Sigmoid colon (tissue), 7 donors: ENCODE data around the gene BOD1. TPM values are rescaled to one million over a fixed set of nuclear protein-coding genes. Genes with fewer than 3 reads are reported as not detected.

Experiments used
- DNase-seq: peaks from one replicate; pipeline ENCODE4 v3.0.0-alpha.2; 2019
- H3K27ac ChIP-seq, 4 donors: fragments of 200-600 bp; sonication (generic); one replicate each; pipeline ENCODE4 v1.5.1; 2016 to 2019; ENCODE audit warnings: mild to moderate bottlenecking in 1 of 4
- H3K27me3 ChIP-seq, 3 donors: fragments of 200-600 bp; sonication (generic); one replicate each; pipeline ENCODE4 v1.5.1; 2019; ENCODE audit warnings: mild to moderate bottlenecking in 1 of 3
- H3K36me3 ChIP-seq, 4 donors: fragments of 200-600 bp; sonication (generic); one replicate each; pipeline ENCODE4 v1.5.1; 2016 to 2019
- H3K4me1 ChIP-seq, 4 donors: fragments of 200-600 bp; sonication (generic); one replicate each; pipeline ENCODE4 v1.5.1; 2017 to 2019
- H3K4me3 ChIP-seq, 4 donors: fragments of 200-600 bp; sonication (generic); one replicate each; pipeline ENCODE4 v1.5.1; 2017 to 2019; ENCODE audit warnings: mild to moderate bottlenecking in 2 of 4, moderate library complexity in 1 of 4
- H3K9me3 ChIP-seq, 4 donors: fragments of 200-600 bp in 3 of 4; sonication (generic) in 3 of 4; one replicate each; pipeline versions ENCODE4 v1.5.1 to v1.6.1; 2013 to 2019
- EP300 ChIP-seq, 4 donors: sonication (generic); formaldehyde crosslinking; IDR thresholded peaks; one replicate each; pipeline ENCODE4 v1.6.1; 2017; ENCODE audit warnings: antibody characterized with exemption in 4 of 4
- POLR2A ChIP-seq, 2 donors: fragments of 450-650 bp; IDR thresholded peaks; one replicate each; pipeline ENCODE4 v1.6.1; 2016; ENCODE audit warnings: antibody characterized with exemption in 2 of 2, mild to moderate bottlenecking in 2 of 2, moderate library complexity in 2 of 2
- POLR2AphosphoS5 ChIP-seq, 4 donors: sonication (generic); formaldehyde crosslinking; IDR thresholded peaks; one replicate each; pipeline ENCODE4 v1.6.1; 2017; ENCODE audit warnings: antibody characterized with exemption in 4 of 4
- WGBS, 2 donors: extraction: QIAGEN DNeasy Blood & Tissue Kit; methylation state at CpG; one replicate each; pipeline ENCODE4 v1.1.7; 2013; 5-methylcytosine and 5-hydroxymethylcytosine counted together
- intact Hi-C: fragments of 100-400 bp; cut with DNase I; formaldehyde crosslinking; loops from one replicate; pipeline ENCODE4 v1.15.1; 2023
- polyA plus RNA-seq, 3 donors: library from polyadenylated mRNA; stranded (reverse); fragments of 200-250 nt; gene quantifications; one replicate each; pipeline ENCODE4 v1.2.3, GENCODE V29; 2013
- total RNA-seq, 4 donors: library from RNA; depleted of rRNA; stranded (reverse); fragments of >200 nt; gene quantifications; one replicate each; pipeline ENCODE4 v1.1.0, GENCODE V29; 2016
- TF ChIP-seq, protein P1 (sequence below), 4 experiments: fragments of 450-650 bp in 3 of 4; fragments of 200-600 bp in 1 of 4; IDR thresholded peaks; one replicate each; pipeline ENCODE4 v1.5.1; 2016 to 2019; ENCODE audit warnings: antibody characterized with exemption in 4 of 4, mild to moderate bottlenecking in 3 of 4, moderate library complexity in 2 of 4
- donor health status: healthy with polysubstance abuse.
- donor health status: Bipolar disorder and iron deficiency.
- donor health status: healthy.

The BOD1 gene
- total and polyA plus RNA-seq, 7 donors: 17.6 to 71.3 (median 39.3) TPM

GRCh38 chr5:173622183-173623047 is 6.0 kb upstream of the BOD1 start:
- H3K36me3 ChIP-seq: no peaks in the 10 kb centered on the region
- H3K4me3 ChIP-seq: no peak overlapping the region
- TF ChIP-seq, protein P1, sequence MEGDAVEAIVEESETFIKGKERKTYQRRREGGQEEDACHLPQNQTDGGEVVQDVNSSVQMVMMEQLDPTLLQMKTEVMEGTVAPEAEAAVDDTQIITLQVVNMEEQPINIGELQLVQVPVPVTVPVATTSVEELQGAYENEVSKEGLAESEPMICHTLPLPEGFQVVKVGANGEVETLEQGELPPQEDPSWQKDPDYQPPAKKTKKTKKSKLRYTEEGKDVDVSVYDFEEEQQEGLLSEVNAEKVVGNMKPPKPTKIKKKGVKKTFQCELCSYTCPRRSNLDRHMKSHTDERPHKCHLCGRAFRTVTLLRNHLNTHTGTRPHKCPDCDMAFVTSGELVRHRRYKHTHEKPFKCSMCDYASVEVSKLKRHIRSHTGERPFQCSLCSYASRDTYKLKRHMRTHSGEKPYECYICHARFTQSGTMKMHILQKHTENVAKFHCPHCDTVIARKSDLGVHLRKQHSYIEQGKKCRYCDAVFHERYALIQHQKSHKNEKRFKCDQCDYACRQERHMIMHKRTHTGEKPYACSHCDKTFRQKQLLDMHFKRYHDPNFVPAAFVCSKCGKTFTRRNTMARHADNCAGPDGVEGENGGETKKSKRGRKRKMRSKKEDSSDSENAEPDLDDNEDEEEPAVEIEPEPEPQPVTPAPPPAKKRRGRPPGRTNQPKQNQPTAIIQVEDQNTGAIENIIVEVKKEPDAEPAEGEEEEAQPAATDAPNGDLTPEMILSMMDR (IDR thresholded peaks at IDR 0.05): no peak
- TF ChIP-seq POLR2AphosphoS5 (IDR thresholded peaks at IDR 0.05): no peak
- no peak for TF ChIP-seq EP300 (IDR thresholded peaks at IDR 0.05)
- TF ChIP-seq POLR2A (IDR thresholded peaks at IDR 0.05): no peak
- intact Hi-C loops: no loop called here
- 75 to 89% methylated on average over 19 of the region's 19 CpGs for WGBS, 2 donors
- no peak overlapping the region for H3K27ac ChIP-seq
- no peak for DNase-seq
- no peaks in the 10 kb centered on the region for H3K27me3 ChIP-seq
- H3K4me1 ChIP-seq: no peaks in the 10 kb centered on the region
- no peaks in the 10 kb centered on the region for H3K9me3 ChIP-seq

DNA sequence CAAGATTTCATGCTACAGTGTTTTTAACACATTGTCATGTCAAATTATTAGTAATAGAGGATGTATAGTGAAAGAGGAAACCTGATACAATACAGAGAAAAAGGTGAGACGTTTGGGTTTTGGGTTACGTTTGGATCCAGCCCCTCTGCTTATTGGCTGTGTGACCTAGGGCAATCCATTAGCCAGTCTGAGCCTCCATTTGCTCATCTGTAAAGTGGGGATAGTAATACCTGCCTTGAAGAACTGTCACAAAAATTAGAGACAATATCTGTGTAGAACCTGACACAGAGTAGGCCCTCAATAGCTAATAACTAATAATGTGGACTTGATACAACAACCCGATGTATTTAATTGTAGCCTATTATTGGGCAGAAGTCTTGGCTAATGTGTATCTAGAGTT is 4.3 kb upstream of the BOD1 start:
- H3K27ac ChIP-seq: no peak overlapping the region
- intact Hi-C loops: no loop called here

GRCh38 chr5:173618927-173619519 is 2.6 kb upstream of the BOD1 start:
- H3K27ac ChIP-seq: no peak overlapping the region
- WGBS, 2 donors: 12 to 19% methylated on average over 7 of the region's 7 CpGs

More for the DNA sequence above, 4.3 kb upstream of the BOD1 start:
- DNase-seq: no peak
- peaks cover 0 to 5% (median 4%) of the 10 kb centered on the region in 4 donors for H3K4me1 ChIP-seq
- no peaks in the 10 kb centered on the region for H3K36me3 ChIP-seq
- no peaks in the 10 kb centered on the region for H3K27me3 ChIP-seq
- WGBS, 2 donors: 74% methylated on average over 3 of the region's 3 CpGs
- TF ChIP-seq, protein P1 (IDR thresholded peaks at IDR 0.05): no peak
- no peak for TF ChIP-seq POLR2A (IDR thresholded peaks at IDR 0.05)
- no peak for TF ChIP-seq EP300 (IDR thresholded peaks at IDR 0.05)
- no peak for TF ChIP-seq POLR2AphosphoS5 (IDR thresholded peaks at IDR 0.05)
- no peak overlapping the region for H3K4me3 ChIP-seq
- no peaks in the 10 kb centered on the region for H3K9me3 ChIP-seq

DNA sequence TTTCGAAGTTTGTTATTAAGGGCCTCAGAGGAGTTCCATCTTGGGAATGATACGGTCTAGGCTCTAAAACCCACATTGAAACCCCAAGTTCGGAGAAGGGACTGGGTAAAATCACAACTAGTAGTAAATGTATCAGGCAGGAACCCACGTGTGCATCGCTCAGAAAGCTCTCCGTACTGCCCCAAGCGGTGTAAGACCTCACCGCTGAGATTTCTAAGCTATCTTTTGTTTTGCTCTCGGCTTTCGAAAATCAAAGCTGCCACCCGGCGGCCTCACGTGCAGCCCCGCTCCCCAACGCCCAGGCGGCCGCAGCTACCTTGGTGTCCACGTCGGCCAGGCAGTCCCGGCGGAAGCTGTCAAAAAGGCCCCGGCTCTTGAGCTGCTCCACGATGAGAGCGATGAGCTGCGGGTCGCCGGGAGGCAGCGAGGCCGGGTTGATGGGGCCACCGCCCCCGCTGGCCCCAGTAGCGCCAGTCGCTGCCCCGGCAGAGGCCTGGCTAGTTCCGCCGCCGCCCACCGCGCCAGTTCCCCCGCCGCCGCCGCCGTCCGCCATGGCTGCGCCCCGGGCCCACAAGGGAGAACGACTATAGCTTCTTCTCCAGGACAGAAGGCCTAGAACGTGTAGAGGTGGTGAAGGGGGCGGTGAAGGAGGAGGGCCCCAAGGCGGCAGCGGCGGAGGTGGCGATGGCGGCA is 420 bp downstream of the BOD1 start:
- H3K36me3 ChIP-seq: peaks cover 0 to 19% (median 3%) of the 10 kb centered on the region in 4 donors
- peak overlapping the region; percentile 94 to 97 (median 96) for H3K27ac ChIP-seq
- H3K4me1 ChIP-seq: peaks cover 0 to 33% (median 29%) of the 10 kb centered on the region in 4 donors
- no peaks in the 10 kb centered on the region for H3K27me3 ChIP-seq
- peak overlapping the region; percentile 57 to 97 (median 97) for H3K4me3 ChIP-seq
- TF ChIP-seq EP300 (IDR thresholded peaks at IDR 0.05) (no peak), POLR2A (IDR thresholded peaks at IDR 0.05) (no peak), POLR2AphosphoS5 (IDR thresholded peaks at IDR 0.05) (peak in 2 of 4 donors; percentile 23 to 38)
- TF ChIP-seq, protein P1 (IDR thresholded peaks at IDR 0.05): peak; percentile 36 to 64 (median 62)
- DNase-seq: peak; percentile 80
- no peaks in the 10 kb centered on the region for H3K9me3 ChIP-seq
- intact Hi-C loops: no loop called here
- 0 to 1% methylated on average over 55 of the region's 55 CpGs for WGBS, 2 donors

More at GRCh38 chr5:173618927-173619519, 2.6 kb upstream of the BOD1 start:
- Histone ChIP-seq H3K9me3 (no peaks in the 10 kb centered on the region), H3K4me1 (peaks cover 0 to 22% (median 22%) of the 10 kb centered on the region in 4 donors), H3K4me3 (no peak overlapping the region), H3K27me3 (no peaks in the 10 kb centered on the region), H3K36me3 (no peaks in the 10 kb centered on the region)
- DNase-seq: no peak
- intact Hi-C loops: loop anchor here (1.0 to 2.0 kb wide), 3 partner anchors 270 to 694 kb away; partner anchors contain the start of gene CPEB4
- TF ChIP-seq EP300 (IDR thresholded peaks at IDR 0.05) (no peak), POLR2AphosphoS5 (IDR thresholded peaks at IDR 0.05) (no peak), POLR2A (IDR thresholded peaks at IDR 0.05) (no peak)
- TF ChIP-seq, protein P1 (IDR thresholded peaks at IDR 0.05): peak; percentile 66 to 79 (median 68)
